HG02938 (cell line): ENCODE measurements around the gene FAM163B.
"Not testable (repeated sequence)": the region's sequence is repeated elsewhere in the genome, so short reads cannot be mapped to it uniquely, and the experiment has no call there.

Experiments
- ATAC-seq: cut with Tn5 transposase; IDR thresholded peaks from one replicate; pipeline ENCODE4 v1.9.1; 2021; ENCODE audit warnings: mild to moderate bottlenecking, moderate library complexity; ENCODE audit not compliant: unreplicated experiment

FAM163B gene

DNA sequence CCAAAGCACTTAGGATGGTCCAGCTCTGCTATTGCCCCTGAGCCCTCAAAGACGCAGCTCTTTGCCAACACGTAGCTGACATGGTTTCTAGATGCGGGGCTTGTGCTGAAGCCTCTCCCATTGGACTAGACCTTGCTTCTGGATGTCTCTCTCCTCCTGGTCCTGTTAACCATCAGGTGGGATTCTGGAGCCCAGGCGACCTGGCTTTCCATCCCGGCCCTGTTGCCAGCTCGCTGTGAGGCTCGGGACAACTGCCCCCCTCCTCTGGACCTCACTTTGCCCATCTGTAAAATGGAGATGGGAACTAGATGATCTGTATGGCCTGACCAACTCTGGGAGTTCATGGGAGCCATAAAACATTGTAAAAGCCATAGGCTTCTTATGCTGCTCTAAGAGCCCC, 31.0 kb upstream of the FAM163B start:
- ATAC-seq, result no peak

DNA sequence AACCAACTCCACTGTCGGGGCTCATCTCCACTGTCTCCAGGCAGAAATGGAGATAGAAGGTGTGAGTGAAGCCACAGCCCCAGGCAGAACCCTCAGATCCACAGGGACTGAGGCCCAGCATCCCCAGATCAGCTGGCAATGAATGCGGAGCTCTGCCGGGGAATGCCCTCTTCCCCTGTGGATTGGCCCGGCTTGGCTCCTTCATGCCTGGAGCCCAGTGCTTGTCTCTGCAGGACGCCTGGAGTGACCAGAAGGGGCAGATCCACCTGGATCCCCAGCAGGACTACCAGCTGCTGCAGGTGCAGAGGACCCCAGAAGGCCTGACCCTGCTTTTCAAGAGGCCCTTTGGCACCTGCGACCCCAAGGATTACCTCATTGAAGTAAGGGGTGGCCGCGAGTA, 30.4 kb upstream of the FAM163B start:
- no peak for ATAC-seq

DNA sequence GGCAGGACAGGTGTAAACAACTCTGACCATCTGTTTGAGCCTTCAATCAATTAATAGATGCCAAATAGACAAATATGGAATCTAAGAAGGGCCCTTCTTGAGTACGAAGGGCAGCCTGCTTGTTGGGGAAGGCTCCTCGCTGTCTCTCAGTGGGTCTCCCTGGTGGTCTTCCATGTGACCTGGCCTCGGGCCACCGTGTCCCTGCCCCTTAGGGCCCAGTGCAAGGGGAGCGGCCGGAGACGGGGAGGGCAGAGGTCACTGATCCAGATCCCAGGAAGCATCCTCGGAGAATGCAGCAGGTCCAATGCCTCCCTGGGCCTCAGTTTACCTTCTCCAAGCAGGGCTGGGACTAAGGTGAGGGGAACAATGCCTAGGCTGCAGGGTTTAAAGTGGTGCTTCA, 29.5 kb upstream of the FAM163B start:
- no peak for ATAC-seq

DNA sequence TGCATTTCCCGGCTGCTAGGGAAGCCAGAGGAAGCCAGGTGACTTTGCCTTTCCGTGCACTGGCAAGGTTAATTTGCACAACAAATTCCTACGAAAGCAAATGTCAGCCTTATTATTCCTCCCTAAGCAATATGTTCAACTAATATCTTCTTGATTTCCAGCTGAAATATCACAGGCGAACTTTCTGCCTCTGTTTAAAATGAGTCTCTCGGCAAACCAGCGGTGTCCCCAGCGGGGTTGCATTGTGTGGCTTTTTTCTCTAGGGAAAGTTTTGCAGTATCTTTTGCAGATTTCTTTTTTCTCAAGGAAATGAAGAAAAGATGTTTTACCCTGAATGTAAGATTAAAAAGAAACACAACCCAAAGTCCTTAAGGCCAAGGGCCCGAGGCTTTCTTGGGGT, 28.9 kb upstream of the FAM163B start:
- no peak for ATAC-seq

DNA sequence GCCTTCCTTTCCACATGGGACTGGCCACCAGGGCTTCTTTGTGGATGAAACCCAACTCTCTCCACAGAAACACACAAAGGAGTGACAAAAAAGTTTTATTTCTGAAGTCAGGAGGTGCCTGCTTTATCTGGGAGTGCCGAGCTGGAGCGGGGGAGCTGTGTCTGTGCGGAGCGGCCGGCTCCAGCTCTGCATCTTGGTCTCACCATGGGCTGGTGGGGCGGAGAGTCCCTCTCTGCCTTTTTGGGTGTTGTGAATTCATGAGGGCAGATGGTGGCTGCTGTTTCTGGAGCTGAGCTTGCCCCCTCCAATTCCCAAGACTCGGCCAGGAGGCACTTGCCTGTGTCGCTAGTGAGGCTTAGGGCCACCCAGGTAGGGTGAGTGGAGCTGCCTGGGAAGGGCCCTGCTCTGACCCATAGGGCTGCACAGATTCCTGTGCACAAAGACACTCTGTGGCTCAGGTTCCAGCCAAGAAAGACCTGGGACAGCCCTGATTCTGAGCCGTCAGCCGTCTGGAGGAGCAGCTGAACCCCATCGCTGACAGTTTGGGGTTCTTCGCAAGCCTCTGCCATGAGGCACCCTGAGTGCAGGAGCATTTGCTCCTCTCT, 28.4 kb upstream of the FAM163B start:
- ATAC-seq, result no peak

DNA sequence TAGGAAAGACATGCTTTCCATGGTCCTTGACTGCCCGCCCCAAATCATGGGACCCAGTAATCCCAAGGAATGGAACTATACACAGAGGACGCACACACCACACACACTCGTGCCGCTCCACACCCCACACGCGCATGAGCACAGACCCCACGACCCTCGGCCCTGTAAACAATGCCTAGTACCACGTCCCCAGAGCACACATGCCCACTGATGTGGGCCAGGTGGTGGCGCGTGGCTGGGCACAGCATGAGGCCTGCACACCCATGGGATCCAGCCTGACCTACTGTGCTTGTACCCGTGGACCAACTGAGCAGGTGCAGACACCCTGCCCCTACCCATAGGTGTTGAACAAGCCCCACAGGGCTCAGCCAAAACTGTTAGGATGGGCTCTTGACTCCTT, 27.7 kb upstream of the FAM163B start:
- ATAC-seq, result no peak

DNA sequence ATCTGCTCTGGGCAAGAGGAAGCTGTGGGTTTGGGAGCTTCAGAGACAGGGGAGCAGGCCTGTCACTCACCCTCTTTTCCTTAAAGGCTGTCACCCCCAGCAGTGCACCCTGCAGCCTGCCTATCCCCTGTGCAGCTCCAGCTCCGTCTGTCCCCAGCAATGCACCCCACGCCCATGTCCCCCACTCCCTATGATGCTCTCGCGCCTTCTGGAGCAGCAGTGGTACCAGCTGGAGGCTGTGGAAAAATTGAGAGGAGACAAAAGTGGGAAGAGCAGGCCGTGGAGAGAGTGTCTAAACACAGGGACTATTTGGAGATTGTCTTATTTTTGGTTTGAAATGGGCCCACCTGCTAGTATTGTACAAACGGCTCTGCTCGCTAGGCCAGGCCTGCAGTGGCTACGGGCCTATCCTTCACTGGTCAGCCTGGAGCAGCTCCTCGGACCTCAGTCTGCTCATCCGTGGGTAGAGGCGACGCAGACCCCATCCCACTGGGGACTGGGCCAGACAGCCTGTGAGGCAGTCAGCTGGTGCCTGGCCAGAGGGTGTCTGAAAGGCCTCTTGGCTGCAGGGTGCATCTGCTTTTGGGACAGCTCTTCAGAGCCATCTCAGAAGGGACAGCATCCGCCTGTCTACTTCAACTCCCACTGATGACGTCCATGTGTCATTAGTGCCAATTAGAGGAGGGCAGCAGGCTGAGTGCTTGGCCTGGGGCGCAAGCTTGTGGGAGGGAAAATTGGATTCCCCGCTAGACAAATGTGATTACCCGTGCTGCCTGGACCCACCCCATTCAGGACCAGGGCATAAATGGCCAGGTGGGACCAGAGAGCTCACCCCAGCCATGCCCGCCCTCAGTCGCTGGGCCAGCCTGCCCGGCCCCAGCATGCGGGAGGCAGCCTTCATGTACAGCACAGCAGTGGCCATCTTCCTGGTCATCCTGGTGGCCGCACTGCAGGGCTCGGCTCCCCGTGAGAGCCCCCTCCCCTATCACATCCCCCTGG, 26.6 kb upstream of the FAM163B start, which contains the start of gene DBH:
TSS of gene DBH (plus strand) at position 831 of the 999 bp plus-strand sequence. CDS start at position 840, 9 bp downstream.
- ATAC-seq, result no peak

DNA sequence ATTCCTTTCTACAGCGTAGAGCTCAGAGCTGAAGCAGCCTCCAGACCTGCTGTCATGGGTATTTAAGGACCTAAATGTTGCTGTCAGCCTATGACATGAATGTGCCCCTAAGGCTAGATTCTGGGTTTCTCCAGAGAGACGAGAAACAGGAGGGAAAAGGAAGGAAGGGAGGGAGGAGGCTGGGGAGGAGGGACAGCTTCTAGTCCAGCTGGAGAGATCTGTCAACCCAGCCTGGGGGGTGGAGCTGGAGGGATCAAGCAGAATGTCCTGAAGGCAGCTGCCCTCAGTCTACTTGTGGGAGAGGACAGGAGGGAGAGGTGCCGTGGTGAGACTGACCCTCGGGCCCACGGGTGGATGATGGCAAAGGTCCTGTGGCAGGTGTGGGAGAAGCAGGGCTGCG, 25.9 kb upstream of the FAM163B start:
- no peak for ATAC-seq

DNA sequence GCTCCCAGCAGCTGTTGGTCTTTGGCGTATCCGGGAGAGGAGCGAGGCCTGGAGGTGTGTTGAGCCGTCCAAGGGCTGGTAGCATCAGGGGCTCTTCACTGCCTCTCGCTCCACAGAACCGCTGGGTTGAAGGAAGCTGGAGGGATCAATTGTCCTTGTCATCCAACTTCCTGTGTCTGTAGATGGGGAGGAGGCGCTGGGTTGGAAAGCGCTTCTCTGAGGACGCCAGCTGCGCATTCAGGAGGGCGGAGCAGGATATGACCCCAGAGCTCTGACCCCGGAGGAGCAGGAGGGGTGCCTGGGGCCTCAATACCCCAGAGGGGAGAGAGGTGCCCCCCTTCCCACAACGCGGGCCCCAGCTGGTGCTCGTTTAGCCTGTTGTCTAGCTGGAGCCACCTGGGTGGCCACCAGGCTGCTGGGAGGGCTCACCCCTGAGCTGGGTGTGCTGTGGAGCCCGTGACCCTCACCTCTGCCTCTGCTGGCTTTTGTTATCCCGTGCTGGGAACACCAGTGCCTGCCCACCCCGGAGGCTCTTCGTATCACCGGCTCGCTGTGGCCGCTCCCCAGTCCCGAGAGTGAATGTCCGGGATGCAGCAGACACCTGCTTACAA, 25.0 kb upstream of the FAM163B start:
- ATAC-seq, result no peak

DNA sequence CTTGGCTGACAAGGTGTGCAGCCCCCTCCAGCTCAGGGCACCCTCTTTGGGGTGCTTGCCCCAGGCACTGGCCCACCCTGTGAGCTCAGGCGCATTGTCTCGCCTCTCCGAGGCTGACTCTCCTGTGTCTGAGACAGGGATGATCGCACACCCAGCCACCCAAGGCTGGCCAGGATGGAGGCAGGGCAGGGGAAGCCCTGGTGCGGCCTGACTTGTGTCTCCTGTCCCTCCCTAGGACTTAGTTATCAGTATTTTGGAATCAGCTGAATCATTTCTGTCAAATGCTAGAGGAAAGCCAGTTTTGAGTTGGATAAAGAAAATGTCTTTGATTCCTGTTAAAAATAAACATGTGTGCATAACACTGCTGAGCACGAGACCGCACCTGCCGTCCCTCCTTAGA, 24.5 kb upstream of the FAM163B start:
- no peak for ATAC-seq

DNA sequence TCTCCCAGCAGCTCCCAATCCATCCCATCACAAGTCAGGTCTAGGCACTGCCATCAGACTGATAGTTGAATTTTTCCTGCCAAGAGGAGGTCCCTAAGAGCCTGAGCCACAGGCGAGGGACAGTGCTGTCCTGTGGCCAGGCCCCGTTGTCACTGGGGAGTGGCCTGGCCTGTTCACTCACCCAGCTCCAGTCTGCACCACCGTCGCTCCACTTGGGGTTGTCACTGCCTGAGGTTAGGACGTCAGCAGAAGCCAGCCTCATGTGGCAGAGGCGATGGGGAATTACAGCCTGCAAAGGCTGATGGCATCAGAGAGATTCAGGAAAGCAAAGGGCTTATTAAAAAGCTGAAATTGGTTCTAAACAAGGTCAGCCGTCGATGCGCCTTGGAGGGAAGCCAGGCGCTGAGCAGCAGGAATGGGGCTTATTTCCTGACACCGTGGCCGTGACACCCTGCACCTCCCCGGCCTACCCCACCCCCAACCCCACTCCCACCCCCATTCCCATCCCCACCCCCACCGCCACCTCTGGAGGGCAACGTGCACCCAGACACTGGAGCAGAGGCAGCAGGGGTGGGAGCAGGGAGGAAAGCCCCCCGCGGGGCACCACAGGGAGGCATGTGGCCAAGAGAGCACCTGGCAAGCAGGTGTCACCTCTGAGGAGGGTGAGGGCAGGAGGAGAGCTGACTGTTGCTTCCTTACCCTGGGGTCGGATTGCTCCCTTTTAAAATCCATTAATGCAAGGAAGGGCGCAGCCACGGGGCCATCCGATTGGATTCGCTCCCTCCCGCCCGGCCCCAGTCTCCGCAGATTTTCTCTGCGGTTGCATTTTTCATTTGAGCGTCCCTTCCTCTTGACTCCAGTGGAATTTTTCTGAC, 23.9 kb upstream of the FAM163B start:
- no peak for ATAC-seq

DNA sequence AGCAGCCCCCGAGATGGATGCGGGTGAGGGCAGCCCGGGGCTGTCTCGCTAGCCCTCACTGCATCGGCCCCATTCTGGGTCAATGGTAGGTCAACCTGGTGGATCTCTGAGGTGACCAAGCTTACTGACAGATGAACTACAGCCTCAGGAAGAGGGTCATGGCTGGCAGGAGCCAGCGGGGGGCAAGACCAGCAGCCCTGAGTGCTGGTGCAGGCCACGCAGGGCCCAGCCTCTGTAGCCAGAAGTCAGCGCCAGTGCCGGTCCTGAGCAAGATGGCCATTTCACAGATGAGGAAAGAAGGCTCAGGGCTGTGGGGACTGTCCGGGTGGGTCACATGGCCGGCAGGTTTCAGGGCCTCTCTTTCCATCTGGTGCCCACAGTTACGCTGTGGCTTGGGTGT, 21.9 kb upstream of the FAM163B start:
- no peak for ATAC-seq

DNA sequence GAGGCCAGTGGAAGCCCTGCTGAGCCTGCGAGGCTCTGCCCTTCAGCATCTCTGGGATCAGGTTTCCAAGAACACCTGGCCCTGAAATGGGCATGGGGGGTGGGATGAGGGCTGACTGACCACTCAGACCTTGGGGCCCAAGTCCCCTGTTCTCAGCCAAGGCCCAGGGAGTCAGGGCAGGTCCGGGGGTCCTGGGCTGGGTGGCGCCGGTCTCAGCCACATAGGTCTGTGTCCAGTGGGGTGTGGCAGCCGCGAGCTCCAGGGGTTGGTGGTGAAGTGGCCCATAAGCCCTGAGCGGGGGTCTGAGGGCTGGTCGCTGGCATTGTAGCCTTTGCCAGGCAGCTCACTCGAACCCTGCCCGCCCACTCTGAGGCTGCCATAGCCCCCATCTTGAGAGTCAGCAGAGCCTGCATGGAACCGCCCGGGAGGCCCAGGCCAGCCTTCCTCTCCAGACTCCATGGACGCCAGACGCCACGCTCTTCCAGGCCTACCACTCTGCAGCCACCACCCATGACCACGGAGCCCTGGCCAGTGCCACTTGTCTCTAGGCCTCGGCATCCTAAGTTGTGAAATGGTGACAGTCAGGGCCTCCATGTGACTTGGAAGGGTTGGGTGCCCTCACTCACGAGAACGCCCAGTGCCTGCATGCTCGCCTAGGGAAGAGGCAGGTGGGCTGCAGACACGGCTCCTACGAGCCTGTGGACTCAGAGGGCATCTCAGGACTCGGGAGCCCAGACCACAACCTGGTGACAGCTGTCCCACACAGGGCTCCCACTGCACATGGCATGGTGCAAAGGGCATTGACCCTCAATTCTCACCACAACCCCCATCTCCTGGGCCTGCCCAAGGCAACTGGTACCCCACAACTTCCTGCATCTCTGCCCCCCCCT, 20.3 kb upstream of the FAM163B start:
- ATAC-seq, result no peak

DNA sequence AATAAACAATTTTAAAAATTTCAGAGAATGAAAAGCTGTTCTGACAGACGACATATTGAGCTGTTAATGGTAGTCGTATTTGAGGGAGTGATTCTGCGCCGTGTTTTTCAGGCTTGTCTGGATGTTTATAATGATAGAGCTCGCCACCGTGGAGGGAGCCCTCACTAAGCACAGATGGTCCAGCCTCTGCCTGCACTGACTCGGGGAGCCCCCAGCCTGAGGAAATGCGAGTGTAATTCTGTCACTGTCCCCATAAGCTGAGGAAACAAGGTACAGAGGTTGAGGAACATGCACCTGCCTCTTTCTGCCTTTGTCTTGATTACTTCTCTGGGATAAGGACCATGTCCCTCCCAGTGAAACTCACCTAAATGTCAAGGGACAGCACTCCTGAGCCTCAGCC, 19.6 kb upstream of the FAM163B start:
- ATAC-seq, result no peak

DNA sequence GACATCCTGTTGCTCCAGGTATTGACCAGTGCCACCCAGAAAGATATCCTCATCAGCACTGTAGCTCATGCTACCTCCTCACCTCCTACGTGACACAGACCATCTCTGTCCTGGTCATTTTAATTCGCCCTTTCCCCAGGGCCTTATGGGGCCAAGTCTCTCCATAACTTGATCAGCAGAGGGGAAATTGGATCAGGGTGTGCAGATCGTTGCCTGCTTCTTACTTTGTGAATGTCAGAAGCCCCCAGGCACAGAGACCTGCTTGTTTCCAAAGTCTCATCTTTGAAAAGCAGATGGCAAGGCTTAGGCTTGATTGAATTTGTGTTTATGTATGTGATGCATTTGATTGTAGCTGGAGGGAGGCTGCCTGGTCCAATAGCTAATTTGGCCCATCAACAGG, 18.2 kb upstream of the FAM163B start:
- ATAC-seq, result no peak

DNA sequence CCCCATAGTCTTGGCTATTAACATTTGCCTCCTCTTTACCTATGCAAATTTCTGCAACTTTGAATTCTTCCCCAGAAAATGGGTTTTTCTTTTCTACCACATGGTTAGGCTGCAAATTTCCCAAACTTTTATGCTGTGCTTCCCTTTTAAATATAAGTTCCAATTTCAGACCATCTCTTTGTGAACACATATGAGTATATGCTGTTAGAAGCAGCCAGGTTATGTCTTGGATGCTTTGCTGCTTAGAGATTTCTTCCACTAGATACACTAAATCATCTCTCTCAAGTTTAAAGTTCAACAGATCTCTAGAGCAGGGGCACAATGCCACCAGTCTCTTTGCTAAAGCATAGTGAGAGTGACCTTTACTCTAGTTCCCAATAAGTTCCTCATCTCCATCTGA, 16.8 kb upstream of the FAM163B start:
- ATAC-seq, result not testable (repeated sequence)

DNA sequence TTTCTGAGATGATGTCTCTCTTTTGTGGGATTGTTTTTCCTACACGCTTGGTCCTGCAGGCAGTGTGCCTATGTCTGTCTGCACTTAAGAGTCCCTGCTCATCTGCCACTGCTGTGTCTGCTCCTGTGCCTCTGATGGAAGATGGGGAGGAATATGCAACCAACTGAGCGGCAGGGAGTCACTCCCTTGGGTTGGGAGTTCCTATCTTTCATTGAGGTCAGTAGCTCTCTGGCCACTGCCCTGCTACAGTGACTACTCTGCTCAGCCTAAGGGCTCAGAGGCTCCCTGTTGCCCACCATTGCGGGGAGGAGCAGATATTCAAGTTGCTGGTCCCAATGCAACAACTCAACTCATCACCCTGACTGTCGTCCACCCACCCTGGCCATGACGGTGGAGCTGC, 13.4 kb upstream of the FAM163B start:
- no peak for ATAC-seq

DNA sequence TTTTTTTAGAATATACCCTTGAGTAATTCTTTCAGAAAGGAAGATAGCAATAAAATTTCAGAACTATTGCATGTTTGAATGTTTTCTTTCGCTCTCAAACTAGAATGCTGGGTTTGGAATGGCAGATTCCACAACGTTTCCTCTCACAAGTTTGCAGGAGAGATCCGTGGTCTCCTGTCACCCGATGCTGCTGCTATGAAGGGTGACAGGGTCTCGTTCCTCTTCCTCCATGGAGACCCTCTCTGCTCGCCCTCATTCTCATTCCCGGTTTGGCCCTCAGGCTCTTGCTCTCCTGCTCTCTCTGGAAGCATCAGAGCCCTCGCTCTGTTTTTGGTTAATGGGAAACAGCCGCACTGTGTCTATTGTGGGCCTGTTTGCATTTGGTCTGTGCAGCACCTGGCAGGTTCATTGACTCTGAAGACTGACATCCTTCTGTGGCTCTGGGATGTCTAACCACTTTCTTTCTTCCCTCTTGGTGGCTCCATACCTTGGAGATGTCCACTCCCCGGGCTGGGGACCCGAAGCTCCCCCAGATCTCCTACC, 12.6 kb upstream of the FAM163B start:
- no peak for ATAC-seq

DNA sequence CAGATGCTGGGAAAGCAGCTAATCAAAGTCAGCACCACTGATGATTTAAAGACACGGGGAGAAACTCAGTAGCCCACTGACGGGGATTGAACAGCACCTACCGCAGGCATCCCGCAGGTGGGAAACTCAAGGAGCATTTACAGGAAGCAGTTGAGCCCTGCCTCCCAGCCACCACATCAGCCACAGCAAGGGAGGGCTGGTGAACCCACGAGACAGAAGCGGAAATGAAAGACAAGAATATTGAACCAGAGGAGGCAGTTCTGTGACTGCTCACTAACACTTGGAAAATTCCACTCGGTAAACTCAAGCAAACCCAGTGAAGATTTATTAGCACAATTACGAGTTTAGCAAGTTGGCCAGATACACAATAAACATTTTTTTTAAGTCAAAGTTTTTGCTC, 10.6 kb upstream of the FAM163B start:
- no peak for ATAC-seq

DNA sequence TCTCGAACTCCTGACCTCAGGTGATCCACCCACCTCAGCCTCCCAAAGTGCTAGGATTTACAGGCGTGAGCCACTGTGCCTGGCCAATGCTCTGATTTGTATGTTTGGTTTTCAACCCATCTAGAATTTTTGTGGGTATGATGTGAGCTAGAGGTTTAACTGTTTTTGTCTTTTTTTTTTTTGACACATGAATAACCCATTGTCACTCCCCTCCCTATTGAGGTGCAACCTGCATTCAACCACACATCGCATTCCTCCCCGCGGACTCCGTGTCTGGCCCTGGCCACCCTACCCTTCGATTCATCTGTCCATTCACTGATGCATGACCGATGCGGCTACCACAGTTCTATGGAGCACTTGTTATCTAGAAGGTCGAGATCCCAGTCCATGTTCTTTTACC, 9.5 kb upstream of the FAM163B start:
- no peak for ATAC-seq
